Caco-2 (cell line): Measurements from ENCODE around the gene APBB1. TPM values are rescaled to one million over a fixed set of nuclear protein-coding genes. Genes with fewer than 3 reads are reported as not detected.

ENCODE experiments used
- BruUV-seq: library from RNA; stranded (reverse); fragments of 400-500 nt; replicated peaks from 2 replicates; lab custom pipeline; 2021; lab: Mats Ljungman, UMichigan
- CTCF ChIA-PET: fragments of 300-600 bp; sonication (Branson Sonifier 250); formaldehyde crosslinking; loops from one replicate; lab custom pipeline; 2022; ENCODE audit warnings: antibody characterized with exemption; lab: Charles Lee
- POLR2A ChIA-PET: fragments of 300-600 bp; sonication (Branson Sonifier 250); formaldehyde crosslinking; loops from one replicate; lab custom pipeline; 2022; ENCODE audit warnings: antibody characterized with exemption; lab: Charles Lee
- DNase-seq, 2 experiments: peaks; one replicate each; pipeline versions ENCODE4 v3.0.0 to v3.0.0-alpha.2; 2020 to 2022
- H3K27me3 ChIP-seq: replicated peaks from 2 replicates; pipeline ENCODE4 v1.6.0; 2011; ENCODE audit warnings: low read length; ENCODE audit not compliant: control insufficient read depth, insufficient read depth
- H3K36me3 ChIP-seq: 2 replicates; pipeline ENCODE4 v1.5.1; 2011; ENCODE audit warnings: low read length; ENCODE audit not compliant: control insufficient read depth, insufficient read depth
- H3K4me1 ChIP-seq: fragments of 250-450 bp; sonication (Bioruptor Pico); 2 replicates; pipeline ENCODE4 v1.5.1; 2020; ENCODE audit warnings: mild to moderate bottlenecking
- H3K4me3 ChIP-seq: 2 replicates; pipeline ENCODE4 v1.5.1; 2011; ENCODE audit warnings: low read depth, mild to moderate bottlenecking, control low read depth, low read length
- H3K9me3 ChIP-seq: fragments of 250-450 bp; sonication (Bioruptor Pico); 2 replicates; pipeline ENCODE4 v1.5.1; 2020; ENCODE audit warnings: mild to moderate bottlenecking, moderate library complexity
- H3K27ac Mint-ChIP-seq: one replicate; pipeline ENCODE4 v1.8.0; 2022; ENCODE audit warnings: mixed read lengths; ENCODE audit not compliant: unreplicated experiment
- H3K27me3 Mint-ChIP-seq: one replicate; pipeline ENCODE4 v1.8.0; 2022; ENCODE audit warnings: mixed read lengths; ENCODE audit not compliant: insufficient read depth, unreplicated experiment
- H3K36me3 Mint-ChIP-seq: one replicate; pipeline ENCODE4 v1.8.0; 2022; ENCODE audit warnings: mild to moderate bottlenecking, mixed read lengths; ENCODE audit not compliant: insufficient read depth, unreplicated experiment
- H3K4me1 Mint-ChIP-seq: one replicate; pipeline ENCODE4 v1.8.0; 2022; ENCODE audit warnings: low read depth, mixed read lengths; ENCODE audit not compliant: unreplicated experiment
- H3K4me3 Mint-ChIP-seq: one replicate; pipeline ENCODE4 v1.8.0; 2022; ENCODE audit warnings: mild to moderate bottlenecking, moderate library complexity, mixed read lengths; ENCODE audit not compliant: unreplicated experiment
- H3K9me3 Mint-ChIP-seq: one replicate; pipeline ENCODE4 v1.8.0; 2022; ENCODE audit warnings: mixed read lengths; ENCODE audit not compliant: unreplicated experiment
- CTCF ChIP-seq, 2 experiments: fragments of 200-600 bp in 1 of 2; IDR thresholded peaks; 1 replicate in 1 of 2; 2 replicates in 1 of 2; pipeline versions ENCODE4 v1.5.1 to v1.8.0; 2011 to 2022; ENCODE audit warnings: antibody characterized with exemption in 1 of 2, control low read depth in 1 of 2, inconsistent platforms in 1 of 2, low read depth in 1 of 2, low read length in 1 of 2, mild to moderate bottlenecking in 1 of 2, moderate library complexity in 1 of 2; ENCODE audit not compliant: insufficient read depth in 1 of 2, severe bottlenecking in 1 of 2, unreplicated experiment in 1 of 2
- intact Hi-C: fragments of 100-400 bp; cut with micrococcal nuclease; formaldehyde crosslinking; loops from one replicate; pipeline ENCODE4 v1.10.0; 2022; ENCODE audit not compliant: unreplicated experiment
- total RNA-seq: library from RNA; stranded (reverse); gene quantifications from 2 replicates; pipeline ENCODE4 v1.2.3, GENCODE V29; 2022

The APBB1 gene
- total RNA-seq, 1 experiment from 2014 or later = 37.8 TPM

DNA sequence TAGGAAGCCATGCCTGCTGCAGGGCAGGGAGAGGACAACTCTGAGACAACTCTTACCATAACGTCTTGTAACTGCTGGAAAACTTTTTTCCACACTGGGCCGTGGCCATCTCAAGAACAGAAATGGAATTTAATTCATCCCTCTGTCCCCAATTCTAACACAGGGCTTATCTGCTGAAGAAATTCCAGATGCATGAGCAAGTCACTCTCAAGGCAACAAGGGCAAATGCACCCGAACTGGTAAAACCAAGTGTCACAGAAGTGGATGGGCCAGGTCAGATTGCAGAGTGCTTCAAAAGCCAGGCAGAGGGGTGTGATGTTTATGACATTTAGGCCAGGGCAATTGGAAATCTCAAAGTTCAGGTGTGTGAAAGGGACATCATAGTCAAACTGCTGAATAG, 21.3 kb downstream of the APBB1 start:
- Mint-ChIP-seq H3K9me3 (no peaks in the 10 kb centered on the region), H3K4me1 (peaks cover 56% of the 10 kb centered on the region), H3K4me3 (peak overlapping the region; percentile 6), H3K27me3 (no peaks in the 10 kb centered on the region), H3K27ac (peak overlapping the region; percentile 79), H3K36me3 (peaks cover 29% of the 10 kb centered on the region)
- H3K4me1 ChIP-seq = peaks cover 35% of the 10 kb centered on the region
- no TSS peak for BruUV-seq
- no peaks in the 10 kb centered on the region for H3K27me3 ChIP-seq
- no peaks in the 10 kb centered on the region for H3K9me3 ChIP-seq
- no peak for TF ChIP-seq CTCF (IDR thresholded peaks at IDR 0.05; ENCODE audit: insufficient read depth in 1 of 2, low read depth in 1 of 2, low read length in 1 of 2, severe bottlenecking in 1 of 2, unreplicated experiment in 1 of 2)
- CTCF ChIA-PET = no interaction called here
- H3K36me3 ChIP-seq = peaks cover 1% of the 10 kb centered on the region; the same call in 1 of the 2 replicates
- DNase-seq = peak; percentile 74 to 83
- POLR2A ChIA-PET = no interaction called here
- no peak overlapping the region for H3K4me3 ChIP-seq
- intact Hi-C loops = loop anchor here (1.0 to 10.0 kb wide), 4 partner anchors 7 to 217 kb away; partner anchors contain the start of genes SMPD1, TAF10 and TPP1

- Histone ChIP-seq H3K27me3 (no peaks in the 10 kb centered on the region), H3K9me3 (no peaks in the 10 kb centered on the region), H3K4me1 (peaks cover 35% of the 10 kb centered on the region), H3K4me3 (no peak overlapping the region), H3K36me3 (peaks cover 1% of the 10 kb centered on the region; the same call in 1 of the 2 replicates)
- peaks cover 58% of the 10 kb centered on the region for H3K4me1 Mint-ChIP-seq
- intact Hi-C loops = loop anchor here (1.0 to 10.0 kb wide), 3 partner anchors 8 to 218 kb away; partner anchors contain the start of genes TAF10 and TPP1
- no peaks in the 10 kb centered on the region for H3K27me3 Mint-ChIP-seq
- CTCF ChIA-PET = no interaction called here
- H3K36me3 Mint-ChIP-seq = peaks cover 30% of the 10 kb centered on the region
- no peak for TF ChIP-seq CTCF (IDR thresholded peaks at IDR 0.05; ENCODE audit: insufficient read depth in 1 of 2, low read depth in 1 of 2, low read length in 1 of 2, severe bottlenecking in 1 of 2, unreplicated experiment in 1 of 2)
- H3K27ac Mint-ChIP-seq = peak overlapping the region; percentile 79
- no TSS peak for BruUV-seq
- H3K9me3 Mint-ChIP-seq = no peaks in the 10 kb centered on the region
- DNase-seq = no peak
- POLR2A ChIA-PET = no interaction called here
- peak overlapping the region; percentile 6 for H3K4me3 Mint-ChIP-seq
These were observed 21.7 kb downstream of the APBB1 start for GRCh38 chr11:6397156-6397555.

DNA sequence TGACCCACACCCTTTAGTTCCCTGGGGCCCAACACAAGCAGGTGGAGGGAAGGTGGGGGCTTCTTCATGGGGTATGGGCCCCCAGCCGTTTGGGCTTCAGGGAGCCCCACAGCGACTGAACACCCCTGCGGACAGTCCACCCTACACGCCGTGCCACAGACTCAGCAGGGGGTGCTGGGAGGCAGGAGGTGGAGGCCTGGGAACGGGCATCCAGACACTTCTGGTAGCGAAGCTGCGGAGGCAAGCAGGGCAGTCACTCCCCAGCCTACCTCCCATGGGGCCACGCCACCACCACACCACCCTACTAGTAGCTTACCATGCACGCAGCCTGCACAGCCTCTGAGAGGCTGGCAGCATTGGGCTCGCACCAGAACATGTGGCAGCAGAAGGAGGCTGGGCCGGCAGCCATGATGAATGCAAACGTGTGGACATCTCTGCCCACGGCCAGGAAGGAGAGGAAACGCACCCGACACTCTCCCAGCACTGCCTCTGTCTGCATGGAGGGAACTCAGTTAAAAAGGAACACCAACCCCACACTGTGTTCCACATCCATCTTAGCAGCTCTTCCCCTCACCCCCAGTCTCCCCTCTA, 23.3 kb downstream of the APBB1 start:
- CTCF ChIA-PET = no interaction called here
- TSS peak; percentile 32 for BruUV-seq
- POLR2A ChIA-PET = no interaction called here
- intact Hi-C loops = loop anchor here (10.0 kb wide), 1 partner anchor 219 kb away; the partner anchor contains the start of genes TAF10 and TPP1
- Mint-ChIP-seq H3K36me3 (peaks cover 25% of the 10 kb centered on the region), H3K27ac (peak overlapping the region; percentile 79), H3K4me3 (no peak overlapping the region), H3K4me1 (peaks cover 50% of the 10 kb centered on the region), H3K9me3 (no peaks in the 10 kb centered on the region), H3K27me3 (no peaks in the 10 kb centered on the region)
- H3K36me3 ChIP-seq = peaks cover 1% of the 10 kb centered on the region; the same call in 1 of the 2 replicates
- no peak for DNase-seq
- H3K4me3 ChIP-seq = no peak overlapping the region
- peaks cover 35% of the 10 kb centered on the region for H3K4me1 ChIP-seq
- no peaks in the 10 kb centered on the region for H3K27me3 ChIP-seq
- no peaks in the 10 kb centered on the region for H3K9me3 ChIP-seq
- TF ChIP-seq CTCF (IDR thresholded peaks at IDR 0.05; ENCODE audit: insufficient read depth in 1 of 2, low read depth in 1 of 2, low read length in 1 of 2, severe bottlenecking in 1 of 2, unreplicated experiment in 1 of 2) = no peak
